Keratinocyte (primary cell): Measurements from ENCODE around the gene FHAD1. TPM values are rescaled to one million over a fixed set of nuclear protein-coding genes. Genes with fewer than 3 reads are reported as not detected.

Experiments
- DNase-seq: peaks from one replicate; pipeline ENCODE4 v3.0.0-alpha.2; 2011; ENCODE audit warnings: low read depth, missing footprints, low spot score
- FAIRE-seq: peaks from 2 replicates; lab custom pipeline; 2011; peaks lifted over from hg19 to GRCh38; lab: Jason Lieb, UNC
- H2AFZ ChIP-seq: 2 replicates; pipeline ENCODE4 v1.6.0; 2012; ENCODE audit warnings: low read length, control low read depth, inconsistent platforms; ENCODE audit not compliant: control insufficient read depth
- H3K27ac ChIP-seq: 2 replicates; pipeline ENCODE4 v1.5.1; 2011; ENCODE audit warnings: low read length; ENCODE audit not compliant: control insufficient read depth, insufficient read depth
- H3K27me3 ChIP-seq: 3 replicates; pipeline ENCODE4 v1.6.0; 2011; ENCODE audit warnings: low read length; ENCODE audit not compliant: control insufficient read depth, insufficient read depth; ENCODE audit errors: extremely low read depth
- H3K36me3 ChIP-seq, 2 experiments: 2 replicates in 1 of 2; 3 replicates in 1 of 2; pipeline ENCODE4 v1.5.1; 2011; ENCODE audit warnings: low read length in 2 of 2, mild to moderate bottlenecking in 1 of 2; ENCODE audit not compliant: control insufficient read depth in 2 of 2, insufficient read depth in 2 of 2; ENCODE audit errors: extremely low read depth in 1 of 2
- H3K4me1 ChIP-seq: 3 replicates; pipeline ENCODE4 v1.5.1; 2011; ENCODE audit warnings: low read length; ENCODE audit not compliant: control insufficient read depth, insufficient read depth; ENCODE audit errors: extremely low read depth
- H3K4me2 ChIP-seq: 3 replicates; pipeline ENCODE4 v1.6.0; 2011; ENCODE audit warnings: low read depth, low read length; ENCODE audit not compliant: control insufficient read depth, insufficient read depth; ENCODE audit errors: extremely low read depth
- H3K4me3 ChIP-seq, 3 experiments: fragments of 200-600 bp in 1 of 3; sonication (generic) in 1 of 3; 2 replicates in 2 of 3; 3 replicates in 1 of 3; pipeline ENCODE4 v1.5.1; 2011 to 2016; ENCODE audit warnings: low read length in 3 of 3, mild to moderate bottlenecking in 3 of 3, control low read depth in 2 of 3, inconsistent platforms in 1 of 3, low read depth in 1 of 3, mixed read lengths in 1 of 3, mixed run types in 1 of 3, moderate library complexity in 1 of 3; ENCODE audit not compliant: control insufficient read depth in 2 of 3, insufficient read depth in 2 of 3; ENCODE audit errors: extremely low read depth in 1 of 3
- H3K79me2 ChIP-seq: 2 replicates; pipeline ENCODE4 v1.6.0; 2012; ENCODE audit warnings: low read length; ENCODE audit not compliant: control insufficient read depth, insufficient read depth
- H3K9ac ChIP-seq: 3 replicates; pipeline ENCODE4 v1.6.0; 2011; ENCODE audit warnings: low read length; ENCODE audit not compliant: control insufficient read depth, insufficient read depth; ENCODE audit errors: extremely low read depth
- H3K9me1 ChIP-seq: 3 replicates; pipeline ENCODE4 v1.6.0; 2011; ENCODE audit warnings: low read length; ENCODE audit not compliant: control insufficient read depth, insufficient read depth; ENCODE audit errors: extremely low read depth
- H3K9me3 ChIP-seq: 2 replicates; pipeline ENCODE4 v1.5.1; 2012; ENCODE audit warnings: low read depth, low read length; ENCODE audit not compliant: control insufficient read depth
- H4K20me1 ChIP-seq: 3 replicates; pipeline ENCODE4 v1.6.0; 2011; ENCODE audit warnings: low read length; ENCODE audit not compliant: control insufficient read depth, insufficient read depth; ENCODE audit errors: extremely low read depth
- CTCF ChIP-seq, 3 experiments: IDR thresholded peaks in 1 of 3; conservative IDR thresholded peaks in 1 of 3; optimal IDR thresholded peaks in 1 of 3; 2 replicates in 2 of 3; 3 replicates in 1 of 3; pipeline versions ENCODE3 to v1.5.1; 2011; ENCODE audit warnings: low read length in 3 of 3, mild to moderate bottlenecking in 3 of 3, moderate library complexity in 2 of 3, control low read depth in 1 of 3, inconsistent platforms in 1 of 3; ENCODE audit not compliant: insufficient read depth in 2 of 3; ENCODE audit errors: extremely low read depth in 1 of 3
- EZH2 ChIP-seq: IDR thresholded peaks from one replicate; pipeline ENCODE4 v1.6.1; 2012; ENCODE audit warnings: inconsistent platforms, mild to moderate bottlenecking, low read length, moderate library complexity
- dilution Hi-C: fragments of 300-500 bp; cut with MboI; formaldehyde crosslinking; loops from one replicate; pipeline ENCODE4 v1.7.0; 2020; ENCODE audit warnings: low sequenced_read_pairs; ENCODE audit not compliant: extremely low pct_ligation_motif_present
- polyA plus RNA-seq, 5 experiments: library from polyadenylated mRNA; depleted of rRNA in 3 of 5; stranded (reverse) in 3 of 5; stranded (forward) in 1 of 5; unstranded in 1 of 5; fragments of >200 nt; gene quantifications; 1 replicate in 1 of 5; 2 replicates in 3 of 5; 3 replicates in 1 of 5; pipeline versions ENCODE4 v1.2.1 to v1.2.3, GENCODE V29; 2011 to 2012; ENCODE audit warnings: missing spikeins in 2 of 5, low read depth in 1 of 5, low replicate concordance in 1 of 5

Gene FHAD1
- polyA plus RNA-seq, 1 donor (not counting 4 experiments of a cell fraction or from before 2014, with no cell fraction given): 0.09 TPM

DNA sequence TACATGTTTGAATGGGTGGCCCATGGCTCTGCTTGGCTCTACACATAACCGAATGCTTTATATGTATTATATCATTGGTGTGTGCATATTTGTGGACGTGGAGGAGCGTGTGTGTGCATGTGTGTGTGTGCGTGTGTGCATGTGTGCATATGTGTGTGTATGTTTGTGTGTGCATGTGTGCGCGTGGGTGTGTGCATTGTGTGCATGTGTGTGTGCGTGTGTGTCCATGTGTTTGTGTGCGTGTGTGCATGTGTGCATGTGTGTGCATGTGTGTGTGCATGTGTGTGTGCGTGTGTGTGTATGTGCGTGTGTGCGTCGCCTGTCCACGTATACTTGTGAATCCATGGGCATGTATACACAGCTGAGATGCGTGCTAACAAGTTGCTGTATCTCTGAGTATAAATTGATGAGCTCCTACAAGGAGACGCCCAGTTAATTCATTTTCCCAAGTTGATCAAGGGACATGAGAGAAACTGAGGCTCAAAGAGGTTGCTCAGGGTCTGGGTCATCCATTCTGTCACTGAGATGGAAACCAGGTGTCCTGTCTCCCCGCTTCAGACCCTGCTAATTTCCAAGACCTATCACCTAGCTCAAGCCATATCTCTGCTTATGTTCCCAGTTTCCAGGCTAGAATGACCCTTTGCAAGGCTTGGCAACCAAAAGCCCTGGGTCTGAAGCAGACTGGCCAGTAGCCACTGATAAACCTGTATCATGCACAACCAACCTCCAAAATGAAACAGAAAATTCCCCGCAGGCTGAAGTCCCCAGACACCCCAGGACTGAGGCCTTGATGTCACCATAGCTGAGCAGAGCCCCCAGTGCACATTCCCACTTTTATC is 188.4 kb downstream of the FHAD1 start:
- Histone ChIP-seq H3K9me1 (no peaks in the 10 kb centered on the region), H3K36me3 (peaks cover 1 to 6% of the 10 kb centered on the region in 2 experiments), H4K20me1 (peaks cover 3% of the 10 kb centered on the region), H3K9me3 (no peaks in the 10 kb centered on the region), H3K79me2 (no peaks in the 10 kb centered on the region), H3K4me3 (no peak overlapping the region), H3K27me3 (no peaks in the 10 kb centered on the region), H3K4me2 (no peak overlapping the region), H3K4me1 (no peaks in the 10 kb centered on the region), H3K27ac (no peak overlapping the region), H2AFZ (no peak overlapping the region), H3K9ac (no peak overlapping the region)
- no peak for TF ChIP-seq CTCF (optimal IDR thresholded peaks at IDR 0.05 in 1 of 3, IDR thresholded peaks at IDR 0.05 in 1 of 3, conservative IDR thresholded peaks at IDR 0.05 in 1 of 3; ENCODE audit: extremely low read depth in 1 of 3, insufficient read depth in 2 of 3, low read length in 3 of 3)
- TF ChIP-seq EZH2: no peak
- DNase-seq (no peak), FAIRE-seq (no peak)
- dilution Hi-C loops: no loop called here

- Histone ChIP-seq H3K79me2 (no peaks in the 10 kb centered on the region), H3K27me3 (no peaks in the 10 kb centered on the region), H3K9ac (no peak overlapping the region), H3K4me1 (no peaks in the 10 kb centered on the region), H3K4me3 (no peak overlapping the region), H4K20me1 (no peaks in the 10 kb centered on the region), H3K9me3 (no peaks in the 10 kb centered on the region), H2AFZ (no peak overlapping the region), H3K9me1 (no peaks in the 10 kb centered on the region), H3K27ac (no peak overlapping the region), H3K36me3 (no peaks in the 10 kb centered on the region), H3K4me2 (no peak overlapping the region)
- dilution Hi-C loops: no loop called here
- TF ChIP-seq CTCF (optimal IDR thresholded peaks at IDR 0.05 in 1 of 3, IDR thresholded peaks at IDR 0.05 in 1 of 3, conservative IDR thresholded peaks at IDR 0.05 in 1 of 3; ENCODE audit: extremely low read depth in 1 of 3, insufficient read depth in 2 of 3, low read length in 3 of 3): no peak
- FAIRE-seq: no peak
- DNase-seq: no peak
These were observed 189.9 kb downstream of the FHAD1 start for GRCh38 chr1:15436881-15437442.
